CD4-positive, alpha-beta T cell (primary cell): Measurements from ENCODE around the gene OPRM1. TPM values are rescaled to one million over a fixed set of nuclear protein-coding genes. Genes with fewer than 3 reads are reported as not detected.

Source experiments
- ATAC-seq: fragments of 200-7000 bp; cut with Tn5 transposase; one replicate; pipeline ENCODE4 v1.10.0; 2022; ENCODE audit warnings: mild to moderate bottlenecking; ENCODE audit not compliant: poor library complexity
- CTCF ChIA-PET: fragments of 350-600 bp; sonication (Branson Sonifier 250); formaldehyde crosslinking; loops from one replicate; lab custom pipeline; 2021; ENCODE audit warnings: antibody characterized with exemption, inconsistent platforms; lab: Charles Lee
- POLR2A ChIA-PET: fragments of 350-600 bp; sonication (Branson Sonifier 250); formaldehyde crosslinking; loops from one replicate; lab custom pipeline; 2021; ENCODE audit warnings: antibody characterized with exemption, inconsistent platforms; lab: Charles Lee
- DNase-seq, 14 experiments: peaks; one replicate each; pipeline ENCODE4 v3.0.0-alpha.2; 2013 to 2020; ENCODE audit warnings: mixed read lengths in 2 of 14
- H3K27ac ChIP-seq, 2 donors: one replicate each; pipeline versions ENCODE4 v1.5.1 to v1.7.0; 2013; ENCODE audit warnings: low read length in 2 of 2, low read depth in 1 of 2, mild to moderate bottlenecking in 1 of 2
- H3K27me3 ChIP-seq, 2 experiments: 1 replicate in 1 of 2; 2 replicates in 1 of 2; pipeline versions ENCODE4 v1.6.1 to v1.7.0; 2013; ENCODE audit warnings: low read length in 2 of 2, control low read depth in 1 of 2, mild to moderate bottlenecking in 1 of 2, moderate library complexity in 1 of 2; ENCODE audit not compliant: insufficient read depth in 2 of 2, control insufficient read depth in 1 of 2
- H3K36me3 ChIP-seq: one replicate; pipeline ENCODE4 v1.6.1; 2013; ENCODE audit warnings: low read length, control low read depth; ENCODE audit not compliant: insufficient read depth
- H3K4me1 ChIP-seq: one replicate; pipeline ENCODE4 v1.6.1; 2013; ENCODE audit warnings: low read length, control low read depth; ENCODE audit not compliant: insufficient read depth
- H3K4me3 ChIP-seq: one replicate; pipeline ENCODE4 v1.5.1; 2013; ENCODE audit warnings: mild to moderate bottlenecking, low read length, moderate library complexity
- H3K9me3 ChIP-seq, 2 experiments: 1 replicate in 1 of 2; 2 replicates in 1 of 2; pipeline versions ENCODE4 v1.6.1 to v1.7.0; 2013; ENCODE audit warnings: low read length in 2 of 2, mild to moderate bottlenecking in 2 of 2, control low read depth in 1 of 2, moderate library complexity in 1 of 2; ENCODE audit not compliant: control insufficient read depth in 1 of 2, insufficient read depth in 1 of 2
- H3K27ac Mint-ChIP-seq: one replicate; pipeline ENCODE4 v1.8.0; 2020; ENCODE audit warnings: mixed read lengths
- H3K27me3 Mint-ChIP-seq: one replicate; pipeline ENCODE4 v1.8.0; 2021; ENCODE audit warnings: mixed read lengths
- H3K36me3 Mint-ChIP-seq: one replicate; pipeline ENCODE4 v1.8.0; 2021; ENCODE audit warnings: low read depth, mixed read lengths
- H3K4me1 Mint-ChIP-seq: one replicate; pipeline ENCODE4 v1.8.0; 2021; ENCODE audit warnings: low read depth, mixed read lengths
- H3K4me3 Mint-ChIP-seq: one replicate; pipeline ENCODE4 v1.8.0; 2020; ENCODE audit warnings: mild to moderate bottlenecking, mixed read lengths
- H3K9me3 Mint-ChIP-seq: one replicate; pipeline ENCODE4 v1.8.0; 2020; ENCODE audit warnings: mixed read lengths
- CTCF ChIP-seq: fragments of 200-600 bp; IDR thresholded peaks from one replicate; pipeline ENCODE4 v1.8.0; 2022; ENCODE audit warnings: antibody characterized with exemption, mild to moderate bottlenecking
- intact Hi-C, 2 experiments: fragments of 100-400 bp; cut with DNase I in 1 of 2; cut with micrococcal nuclease in 1 of 2; formaldehyde crosslinking; loops; one replicate each; pipeline versions ENCODE4 v1.15.1 to v1.9.0; 2023 to 2025; cut with DNase I, micrococcal nuclease
- total RNA-seq, 174 experiments: library from RNA in 2 of 174; stranded (reverse) in 2 of 174; gene quantifications; one replicate each; pipeline ENCODE4 v1.2.3 and lab custom pipeline; 2021 to 2026

The OPRM1 gene
- total RNA-seq, 2 experiments from 2014 or later, result not detected

- Histone ChIP-seq H3K4me3 (no peak overlapping the region), H3K27me3 (no peaks in the 10 kb centered on the region), H3K9me3 (peaks cover 0 to 7% of the 10 kb centered on the region in 2 experiments), H3K4me1 (peaks cover 10% of the 10 kb centered on the region), H3K36me3 (no peaks in the 10 kb centered on the region), H3K27ac (no peak overlapping the region)
- no peaks in the 10 kb centered on the region for H3K27me3 Mint-ChIP-seq
- TF ChIP-seq CTCF, result no peak
- no peak overlapping the region for H3K27ac Mint-ChIP-seq
- ChIA-PET CTCF (interaction anchor here (1.5 kb wide), 1 partner anchor 57 kb away, joined by 3 read pairs; no protein-coding TSS in a partner anchor), POLR2A (interaction anchor here (0.6 kb wide), 1 partner anchor 582 kb away, joined by 3 read pairs; no protein-coding TSS in a partner anchor)
- intact Hi-C loops, result loop anchor here in 1 of 2 experiments (10.0 kb wide), 1 partner anchor 394 kb away; no protein-coding TSS in a partner anchor
- ATAC-seq, result no peak
- no peak overlapping the region for H3K4me3 Mint-ChIP-seq
- no peaks in the 10 kb centered on the region for H3K9me3 Mint-ChIP-seq
- H3K36me3 Mint-ChIP-seq, result no peaks in the 10 kb centered on the region
- DNase-seq, result no peak
- H3K4me1 Mint-ChIP-seq, result peaks cover 28% of the 10 kb centered on the region
These were observed 241.5 kb downstream of the OPRM1 start for GRCh38 chr6:154280521-154280920.

- no peak for TF ChIP-seq CTCF
- Mint-ChIP-seq H3K36me3 (no peaks in the 10 kb centered on the region), H3K9me3 (no peaks in the 10 kb centered on the region), H3K4me3 (no peak overlapping the region), H3K4me1 (no peaks in the 10 kb centered on the region), H3K27me3 (no peaks in the 10 kb centered on the region), H3K27ac (no peak overlapping the region)
- POLR2A ChIA-PET, result no interaction called here
- ATAC-seq (no peak), DNase-seq (no peak)
- no peak overlapping the region for H3K27ac ChIP-seq
- CTCF ChIA-PET, result no interaction called here
- H3K36me3 ChIP-seq, result no peaks in the 10 kb centered on the region
- no peak overlapping the region for H3K4me3 ChIP-seq
- H3K4me1 ChIP-seq, result no peaks in the 10 kb centered on the region
- peaks cover 0 to 7% of the 10 kb centered on the region in 2 experiments for H3K9me3 ChIP-seq
- intact Hi-C loops, result loop anchor here in 1 of 2 experiments (10.0 kb wide), 1 partner anchor 390 kb away; no protein-coding TSS in a partner anchor
- no peaks in the 10 kb centered on the region for H3K27me3 ChIP-seq
These were observed 245.3 kb downstream of the OPRM1 start for GRCh38 chr6:154284313-154284853.

- no peaks in the 10 kb centered on the region for H3K4me1 Mint-ChIP-seq
- POLR2A ChIA-PET, result interaction anchor here (0.8 kb wide), 1 partner anchor 52 kb away, joined by 3 read pairs; no protein-coding TSS in a partner anchor
These were observed 246.8 kb downstream of the OPRM1 start for GRCh38 chr6:154285826-154286225.

More at GRCh38 chr6:154285826-154286225, 246.8 kb downstream of the OPRM1 start:
- no peaks in the 10 kb centered on the region for H3K4me1 ChIP-seq
- H3K27me3 ChIP-seq, result no peaks in the 10 kb centered on the region
- Mint-ChIP-seq H3K27me3 (no peaks in the 10 kb centered on the region), H3K4me3 (no peak overlapping the region), H3K9me3 (peaks cover 2% of the 10 kb centered on the region), H3K36me3 (no peaks in the 10 kb centered on the region), H3K27ac (no peak overlapping the region)
- no peak for DNase-seq
- CTCF ChIA-PET, result no interaction called here
- intact Hi-C loops, result loop anchor here in 1 of 2 experiments (10.0 kb wide), 1 partner anchor 389 kb away; no protein-coding TSS in a partner anchor
- H3K36me3 ChIP-seq, result no peaks in the 10 kb centered on the region
- TF ChIP-seq CTCF, result no peak
- no peak overlapping the region for H3K27ac ChIP-seq
- no peak overlapping the region for H3K4me3 ChIP-seq
- H3K9me3 ChIP-seq, result peaks cover 0 to 7% of the 10 kb centered on the region in 2 experiments
- no peak for ATAC-seq
